Panc1 (cell line): ENCODE data around the gene FAM162A. TPM values are rescaled to one million over a fixed set of nuclear protein-coding genes. Genes with fewer than 3 reads are reported as not detected.

Source experiments
- ATAC-seq: fragments of 200-7000 bp; cut with Tn5 transposase; 2 replicates; pipeline ENCODE4 v1.9.1; 2020; ENCODE audit warnings: mild to moderate bottlenecking, moderate library complexity
- BruUV-seq: library from RNA; stranded (reverse); fragments of 400-500 nt; replicated peaks from 2 replicates; lab custom pipeline; 2021; lab: Mats Ljungman, UMichigan
- CTCF ChIA-PET: fragments of 300-600 bp; sonication (Branson Sonifier 250); formaldehyde crosslinking; loops from one replicate; lab custom pipeline; 2022; ENCODE audit warnings: antibody characterized with exemption; lab: Charles Lee
- POLR2A ChIA-PET: fragments of 300-600 bp; sonication (Branson Sonifier 250); formaldehyde crosslinking; loops from one replicate; lab custom pipeline; 2022; ENCODE audit warnings: antibody characterized with exemption; lab: Charles Lee
- DNase-seq: peaks from one replicate; pipeline ENCODE4 v3.0.0-alpha.2; 2010; ENCODE audit warnings: low read depth, low spot score
- H3K27ac ChIP-seq: 2 replicates; pipeline ENCODE4 v1.5.1; 2011; ENCODE audit warnings: mild to moderate bottlenecking, low read length, inconsistent platforms
- H3K27me3 ChIP-seq: fragments of 200-500 bp; sonication (Bioruptor generic); 2 replicates; pipeline ENCODE4 v1.6.0; 2014; ENCODE audit warnings: low read length, inconsistent platforms; ENCODE audit not compliant: control insufficient read depth, insufficient read depth
- H3K36me3 ChIP-seq: fragments of 200-500 bp; sonication (Bioruptor generic); 2 replicates; pipeline ENCODE4 v1.5.1; 2014; ENCODE audit warnings: inconsistent platforms, mild to moderate bottlenecking, low read length, moderate library complexity; ENCODE audit not compliant: control insufficient read depth, insufficient read depth
- H3K4me1 ChIP-seq: 2 replicates; pipeline ENCODE4 v1.5.1; 2011; ENCODE audit warnings: inconsistent platforms, mild to moderate bottlenecking, low read length, moderate library complexity; ENCODE audit not compliant: control insufficient read depth, insufficient read depth
- H3K4me3 ChIP-seq, 2 experiments: 2 replicates each; pipeline ENCODE4 v1.5.1; 2011 to 2012; ENCODE audit warnings: low read depth in 2 of 2, low read length in 2 of 2, mild to moderate bottlenecking in 2 of 2, inconsistent platforms in 1 of 2, moderate library complexity in 1 of 2
- H3K9me3 ChIP-seq: fragments of 200-500 bp; sonication (Bioruptor generic); 2 replicates; pipeline ENCODE4 v1.5.1; 2014; ENCODE audit warnings: low read depth, mild to moderate bottlenecking, inconsistent platforms, low read length, moderate library complexity; ENCODE audit not compliant: control insufficient read depth, insufficient read depth
- CTCF ChIP-seq: fragments of 450-650 bp; IDR thresholded peaks from 2 replicates; pipeline ENCODE4 v1.5.1; 2017; ENCODE audit warnings: mild to moderate bottlenecking
- POLR2AphosphoS5 ChIP-seq: IDR thresholded peaks from 2 replicates; pipeline ENCODE4 v1.6.1; 2012; ENCODE audit warnings: mild to moderate bottlenecking, low read depth, low read length, moderate library complexity
- SIN3A ChIP-seq: IDR thresholded peaks from 2 replicates; pipeline ENCODE4 v1.6.1; 2012; ENCODE audit warnings: low read depth, mild to moderate bottlenecking, low read length, moderate library complexity, borderline replicate concordance; ENCODE audit not compliant: insufficient read depth
- TCF7L2 ChIP-seq: IDR thresholded peaks from 2 replicates; pipeline ENCODE4 v1.6.1; 2011; ENCODE audit warnings: mild to moderate bottlenecking, low read depth, low read length, inconsistent platforms
- in situ Hi-C: cut with HindIII; loops from 2 replicates; pipeline ENCODE4 v1.10.0; 2016; ENCODE audit warnings: low sequenced_read_pairs, low pct_unique_long_range_greater_than_20kb
- intact Hi-C: fragments of 100-400 bp; cut with micrococcal nuclease; formaldehyde crosslinking; loops from one replicate; pipeline ENCODE4 v1.10.0; 2022; ENCODE audit not compliant: unreplicated experiment
- total RNA-seq: library from RNA; stranded (reverse); gene quantifications from one replicate; pipeline ENCODE4 v1.2.1, GENCODE V29; 2021; ENCODE audit not compliant: unreplicated experiment
- TF ChIP-seq, protein P1 (sequence below), 2 experiments: IDR thresholded peaks; 2 replicates each; pipeline ENCODE4 v1.6.1; 2011 to 2012; ENCODE audit warnings: low read depth in 2 of 2, control low read depth in 1 of 2, low read length in 1 of 2, mild to moderate bottlenecking in 1 of 2, moderate library complexity in 1 of 2; ENCODE audit not compliant: insufficient read depth in 1 of 2

The FAM162A gene
- total RNA-seq, 1 experiment from 2014 or later = 59.6 TPM

GRCh38 chr3:122389892-122390291, 5.9 kb downstream of the FAM162A start:
- ATAC-seq (no peak), DNase-seq (no peak)
- TF ChIP-seq TCF7L2 (no peak), POLR2AphosphoS5 (no peak), CTCF (no peak), SIN3A (no peak)
- TF ChIP-seq, protein P1, sequence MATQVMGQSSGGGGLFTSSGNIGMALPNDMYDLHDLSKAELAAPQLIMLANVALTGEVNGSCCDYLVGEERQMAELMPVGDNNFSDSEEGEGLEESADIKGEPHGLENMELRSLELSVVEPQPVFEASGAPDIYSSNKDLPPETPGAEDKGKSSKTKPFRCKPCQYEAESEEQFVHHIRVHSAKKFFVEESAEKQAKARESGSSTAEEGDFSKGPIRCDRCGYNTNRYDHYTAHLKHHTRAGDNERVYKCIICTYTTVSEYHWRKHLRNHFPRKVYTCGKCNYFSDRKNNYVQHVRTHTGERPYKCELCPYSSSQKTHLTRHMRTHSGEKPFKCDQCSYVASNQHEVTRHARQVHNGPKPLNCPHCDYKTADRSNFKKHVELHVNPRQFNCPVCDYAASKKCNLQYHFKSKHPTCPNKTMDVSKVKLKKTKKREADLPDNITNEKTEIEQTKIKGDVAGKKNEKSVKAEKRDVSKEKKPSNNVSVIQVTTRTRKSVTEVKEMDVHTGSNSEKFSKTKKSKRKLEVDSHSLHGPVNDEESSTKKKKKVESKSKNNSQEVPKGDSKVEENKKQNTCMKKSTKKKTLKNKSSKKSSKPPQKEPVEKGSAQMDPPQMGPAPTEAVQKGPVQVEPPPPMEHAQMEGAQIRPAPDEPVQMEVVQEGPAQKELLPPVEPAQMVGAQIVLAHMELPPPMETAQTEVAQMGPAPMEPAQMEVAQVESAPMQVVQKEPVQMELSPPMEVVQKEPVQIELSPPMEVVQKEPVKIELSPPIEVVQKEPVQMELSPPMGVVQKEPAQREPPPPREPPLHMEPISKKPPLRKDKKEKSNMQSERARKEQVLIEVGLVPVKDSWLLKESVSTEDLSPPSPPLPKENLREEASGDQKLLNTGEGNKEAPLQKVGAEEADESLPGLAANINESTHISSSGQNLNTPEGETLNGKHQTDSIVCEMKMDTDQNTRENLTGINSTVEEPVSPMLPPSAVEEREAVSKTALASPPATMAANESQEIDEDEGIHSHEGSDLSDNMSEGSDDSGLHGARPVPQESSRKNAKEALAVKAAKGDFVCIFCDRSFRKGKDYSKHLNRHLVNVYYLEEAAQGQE (IDR thresholded peaks at IDR 0.05; ENCODE audit: insufficient read depth in 1 of 2, low read depth in 2 of 2, low read length in 1 of 2) = no peak
- intact Hi-C loops (loop anchor here (10.0 kb wide), 1 partner anchor 555 kb away; the partner anchor contains the start of genes EAF2 and IQCB1), in situ Hi-C loops (no loop called here)
- no peak overlapping the region for H3K27ac ChIP-seq
- no peaks in the 10 kb centered on the region; the same call in 1 of the 2 replicates for H3K36me3 ChIP-seq
- H3K9me3 ChIP-seq = no peaks in the 10 kb centered on the region
- ChIA-PET CTCF (interaction anchor here (0.7 kb wide), 1 partner anchor 23 kb away, joined by 4 read pairs; no protein-coding TSS in a partner anchor), POLR2A (interaction anchor here (0.6 to 1.3 kb wide), 2 partner anchors 26 to 322 kb away, joined by 3 to 4 read pairs; partner anchors contain the start of gene WDR5B)
- BruUV-seq = no TSS peak
- no peaks in the 10 kb centered on the region for H3K27me3 ChIP-seq
- H3K4me1 ChIP-seq = no peaks in the 10 kb centered on the region; the same call in 1 of the 2 replicates
- H3K4me3 ChIP-seq = no peak overlapping the region

- H3K27ac ChIP-seq = no peak overlapping the region
- no peaks in the 10 kb centered on the region; the same call in 1 of the 2 replicates for H3K4me1 ChIP-seq
- no peaks in the 10 kb centered on the region for H3K36me3 ChIP-seq
- no peak overlapping the region for H3K4me3 ChIP-seq
- no peaks in the 10 kb centered on the region for H3K9me3 ChIP-seq
- no peaks in the 10 kb centered on the region for H3K27me3 ChIP-seq
- CTCF ChIA-PET = interaction anchor here (0.7 kb wide), 1 partner anchor 22 kb away, joined by 4 read pairs; no protein-coding TSS in a partner anchor
- in situ Hi-C loops = no loop called here
- TF ChIP-seq CTCF (no peak), SIN3A (no peak), POLR2AphosphoS5 (no peak), TCF7L2 (no peak)
- TF ChIP-seq, protein P1 (IDR thresholded peaks at IDR 0.05; ENCODE audit: insufficient read depth in 1 of 2, low read depth in 2 of 2, low read length in 1 of 2) = no peak
- intact Hi-C loops = no loop called here
- ATAC-seq (no peak), DNase-seq (no peak)
- no TSS peak for BruUV-seq
- POLR2A ChIA-PET = interaction anchor here (0.6 kb wide), 2 partner anchors 40 to 123 kb away, joined by 3 to 5 read pairs; no protein-coding TSS in a partner anchor
These were observed 6.7 kb downstream of the FAM162A start for GRCh38 chr3:122390665-122391064.
